GM23338 (cell line): Measurements from ENCODE around the gene PDZK1IP1.

Experiments
- CTCF ChIP-seq, 2 experiments: fragments of 200-600 bp in 1 of 2; sonication (generic) in 1 of 2; conservative IDR thresholded peaks; 2 replicates each; pipeline versions ENCODE4 v1.5.1 to v1.6.1; 2016 to 2017; ENCODE audit warnings: antibody characterized with exemption in 2 of 2, low read depth in 2 of 2, mild to moderate bottlenecking in 2 of 2, moderate library complexity in 1 of 2
- EZH2phosphoT487 ChIP-seq: fragments of 200-600 bp; sonication (generic); IDR thresholded peaks from one replicate; pipeline ENCODE4 v1.8.1; 2018; ENCODE audit warnings: antibody characterized with exemption; ENCODE audit not compliant: unreplicated experiment
- JUNB ChIP-seq: IDR thresholded peaks from one replicate; pipeline ENCODE4 v1.6.1; 2016; ENCODE audit warnings: antibody characterized with exemption; ENCODE audit not compliant: unreplicated experiment
- POLR2AphosphoS5 ChIP-seq: IDR thresholded peaks from 2 replicates; pipeline ENCODE4 v1.6.1; 2016; ENCODE audit warnings: antibody characterized with exemption, low read depth
- REST ChIP-seq: IDR thresholded peaks from one replicate; pipeline ENCODE4 v1.6.1; 2018; ENCODE audit warnings: antibody characterized with exemption; ENCODE audit not compliant: unreplicated experiment
- ZNF331 ChIP-seq: fragments of 250-450 bp; sonication (Bioruptor Pico); IDR thresholded peaks from 2 replicates; pipeline ENCODE4 v1.5.0; 2020; ENCODE audit warnings: low read depth, mild to moderate bottlenecking, moderate library complexity

- TF ChIP-seq CTCF (conservative IDR thresholded peaks at IDR 0.05; ENCODE audit: low read depth in 2 of 2): peak in 1 of 2 experiments; percentile 13; a peak in 1 of 4 replicates
- TF ChIP-seq EZH2phosphoT487: no peak
- TF ChIP-seq REST: no peak
- no peak for TF ChIP-seq POLR2AphosphoS5
- TF ChIP-seq JUNB: no peak
- TF ChIP-seq ZNF331: no peak
Observed at GRCh38 chr1:47147047-47147785, 42.6 kb downstream of the PDZK1IP1 start.
